OCI-LY7 (cell line): Measurements from ENCODE around the gene SEMA3C. TPM values are rescaled to one million over a fixed set of nuclear protein-coding genes. Genes with fewer than 3 reads are reported as not detected.

Source experiments
- BruUV-seq: library from RNA; stranded (reverse); fragments of 400-500 nt; replicated peaks from 2 replicates; lab custom pipeline; 2021; lab: Mats Ljungman, UMichigan
- CTCF ChIA-PET: fragments of 300-600 bp; sonication (Branson Sonifier 250); formaldehyde crosslinking; loops from one replicate; lab custom pipeline; 2022; ENCODE audit warnings: antibody characterized with exemption; ENCODE audit not compliant: unreplicated experiment; lab: Charles Lee
- POLR2A ChIA-PET: fragments of 300-600 bp; sonication (Branson Sonifier 250); formaldehyde crosslinking; loops from one replicate; lab custom pipeline; 2022; ENCODE audit warnings: antibody characterized with exemption; lab: Charles Lee
- DNase-seq: peaks from one replicate; pipeline ENCODE4 v3.0.0-alpha.2; 2015; ENCODE audit warnings: low spot score
- H2AFZ ChIP-seq: fragments of 200-600 bp; sonication (generic), shearing (Covaris generic); 2 replicates; pipeline ENCODE4 v1.6.1; 2014; ENCODE audit warnings: mild to moderate bottlenecking, antibody characterized with exemption, low read length, moderate library complexity
- H3K27ac ChIP-seq: fragments of 200-600 bp; sonication (generic); 2 replicates; pipeline ENCODE4 v1.5.1; 2014; ENCODE audit warnings: mixed run types, low read depth, mild to moderate bottlenecking, moderate library complexity, low read length, inconsistent platforms; ENCODE audit not compliant: poor library complexity, severe bottlenecking
- H3K36me3 ChIP-seq: fragments of 200-600 bp; sonication (generic); 2 replicates; pipeline ENCODE4 v1.6.1; 2014; ENCODE audit warnings: mild to moderate bottlenecking, antibody characterized with exemption, low read length, moderate library complexity, mixed read lengths; ENCODE audit not compliant: insufficient read depth
- H3K4me1 ChIP-seq: fragments of 200-600 bp; sonication (generic); 2 replicates; pipeline ENCODE4 v1.5.1; 2014; ENCODE audit warnings: mild to moderate bottlenecking, low read length; ENCODE audit not compliant: insufficient read depth, poor library complexity, severe bottlenecking
- H3K4me2 ChIP-seq: fragments of 200-600 bp; sonication (generic); 2 replicates; pipeline ENCODE4 v1.6.1; 2014; ENCODE audit warnings: mild to moderate bottlenecking, low read length
- H3K4me3 ChIP-seq: fragments of 200-600 bp; sonication (generic); 2 replicates; pipeline ENCODE4 v1.5.1; 2014; ENCODE audit warnings: mild to moderate bottlenecking, low read depth, low read length; ENCODE audit not compliant: poor library complexity, severe bottlenecking
- H3K79me2 ChIP-seq: fragments of 200-600 bp; sonication (generic); 2 replicates; pipeline ENCODE4 v1.6.1; 2016; ENCODE audit warnings: low read depth, mild to moderate bottlenecking, low read length, moderate library complexity, mixed read lengths; ENCODE audit not compliant: insufficient read depth
- H3K9me2 ChIP-seq: fragments of 200-600 bp; sonication (generic); 2 replicates; pipeline ENCODE4 v1.6.1; 2016; ENCODE audit warnings: mild to moderate bottlenecking, low read length, mixed read lengths; ENCODE audit not compliant: insufficient read depth
- H3K9me3 ChIP-seq: fragments of 200-600 bp; sonication (generic); 2 replicates; pipeline ENCODE4 v1.6.1; 2014; ENCODE audit warnings: mild to moderate bottlenecking, mixed run types, low read length, mixed read lengths
- H4K20me1 ChIP-seq: fragments of 200-600 bp; sonication (generic); 2 replicates; pipeline ENCODE4 v1.6.1; 2014; ENCODE audit warnings: mild to moderate bottlenecking, antibody characterized with exemption, low read length, moderate library complexity, mixed read lengths; ENCODE audit not compliant: insufficient read depth
- EZH2phosphoT487 ChIP-seq: fragments of 200-600 bp; sonication (generic); IDR thresholded peaks from 2 replicates; pipeline ENCODE4 v1.6.1; 2018; ENCODE audit warnings: low read depth, borderline replicate concordance, mild to moderate bottlenecking, mixed run types, antibody characterized with exemption, low read length, moderate library complexity, mixed read lengths
- intact Hi-C: fragments of 100-400 bp; cut with micrococcal nuclease; formaldehyde crosslinking; loops from one replicate; pipeline ENCODE4 v1.10.0; 2022; ENCODE audit not compliant: unreplicated experiment
- total RNA-seq, 2 experiments: library from RNA; depleted of rRNA in 1 of 2; stranded (reverse); fragments of >200 nt in 1 of 2; shearing (Covaris generic) in 1 of 2; gene quantifications; 2 replicates each; pipeline ENCODE4 v1.2.3, GENCODE V29; 2014 to 2022
- TF ChIP-seq, protein P1 (sequence below): fragments of 200-600 bp; sonication (generic); conservative IDR thresholded peaks from 2 replicates; pipeline ENCODE4 v1.5.1; 2014; ENCODE audit warnings: mild to moderate bottlenecking, antibody characterized with exemption, low read length, moderate library complexity, mixed read lengths

The SEMA3C gene
- total RNA-seq, 2 experiments from 2014 or later: not detected

DNA sequence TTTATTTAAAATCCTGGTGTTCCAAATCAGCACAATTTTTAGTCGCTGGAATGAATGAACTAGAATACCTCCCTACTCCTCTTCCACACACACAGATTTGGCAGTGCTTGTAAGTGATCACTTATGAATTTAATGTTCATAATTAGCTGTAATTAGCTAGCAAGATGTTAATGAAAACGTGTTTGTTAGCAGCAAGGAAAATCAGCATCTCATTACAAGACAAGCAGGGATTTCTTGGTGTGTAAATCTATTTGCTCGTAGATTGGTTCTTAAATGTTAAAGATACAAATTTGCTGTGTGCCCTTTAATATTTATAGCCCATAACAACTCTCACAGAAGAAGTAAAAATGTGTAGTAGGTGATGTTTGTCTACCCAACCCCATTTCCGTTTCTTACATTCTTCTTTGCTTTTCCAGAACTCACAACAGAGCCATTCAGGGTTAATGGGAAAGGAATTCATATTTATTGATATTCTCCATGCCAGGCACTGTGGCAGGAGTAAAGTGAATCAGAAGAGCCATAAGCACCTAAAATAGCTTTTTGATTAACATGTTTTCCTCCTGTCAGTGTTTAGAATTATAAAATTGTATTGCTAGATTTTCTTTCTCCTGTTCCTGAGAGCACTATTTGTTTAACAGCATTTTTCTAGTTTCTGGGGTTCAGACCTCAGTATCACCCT is 49.6 kb downstream of the SEMA3C start:
- intact Hi-C loops: no loop called here
- Histone ChIP-seq H3K27ac (no peak overlapping the region), H3K4me3 (no peak overlapping the region), H3K36me3 (no peaks in the 10 kb centered on the region), H2AFZ (no peak overlapping the region), H3K79me2 (no peaks in the 10 kb centered on the region), H3K9me3 (no peaks in the 10 kb centered on the region), H3K4me1 (no peaks in the 10 kb centered on the region), H3K4me2 (no peak overlapping the region), H3K9me2 (no peaks in the 10 kb centered on the region), H4K20me1 (no peaks in the 10 kb centered on the region)
- TF ChIP-seq, protein P1, sequence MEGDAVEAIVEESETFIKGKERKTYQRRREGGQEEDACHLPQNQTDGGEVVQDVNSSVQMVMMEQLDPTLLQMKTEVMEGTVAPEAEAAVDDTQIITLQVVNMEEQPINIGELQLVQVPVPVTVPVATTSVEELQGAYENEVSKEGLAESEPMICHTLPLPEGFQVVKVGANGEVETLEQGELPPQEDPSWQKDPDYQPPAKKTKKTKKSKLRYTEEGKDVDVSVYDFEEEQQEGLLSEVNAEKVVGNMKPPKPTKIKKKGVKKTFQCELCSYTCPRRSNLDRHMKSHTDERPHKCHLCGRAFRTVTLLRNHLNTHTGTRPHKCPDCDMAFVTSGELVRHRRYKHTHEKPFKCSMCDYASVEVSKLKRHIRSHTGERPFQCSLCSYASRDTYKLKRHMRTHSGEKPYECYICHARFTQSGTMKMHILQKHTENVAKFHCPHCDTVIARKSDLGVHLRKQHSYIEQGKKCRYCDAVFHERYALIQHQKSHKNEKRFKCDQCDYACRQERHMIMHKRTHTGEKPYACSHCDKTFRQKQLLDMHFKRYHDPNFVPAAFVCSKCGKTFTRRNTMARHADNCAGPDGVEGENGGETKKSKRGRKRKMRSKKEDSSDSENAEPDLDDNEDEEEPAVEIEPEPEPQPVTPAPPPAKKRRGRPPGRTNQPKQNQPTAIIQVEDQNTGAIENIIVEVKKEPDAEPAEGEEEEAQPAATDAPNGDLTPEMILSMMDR: no peak
- TF ChIP-seq EZH2phosphoT487: no peak
- CTCF ChIA-PET: no interaction called here
- no peak for DNase-seq
- no TSS peak for BruUV-seq
- POLR2A ChIA-PET: no interaction called here

DNA sequence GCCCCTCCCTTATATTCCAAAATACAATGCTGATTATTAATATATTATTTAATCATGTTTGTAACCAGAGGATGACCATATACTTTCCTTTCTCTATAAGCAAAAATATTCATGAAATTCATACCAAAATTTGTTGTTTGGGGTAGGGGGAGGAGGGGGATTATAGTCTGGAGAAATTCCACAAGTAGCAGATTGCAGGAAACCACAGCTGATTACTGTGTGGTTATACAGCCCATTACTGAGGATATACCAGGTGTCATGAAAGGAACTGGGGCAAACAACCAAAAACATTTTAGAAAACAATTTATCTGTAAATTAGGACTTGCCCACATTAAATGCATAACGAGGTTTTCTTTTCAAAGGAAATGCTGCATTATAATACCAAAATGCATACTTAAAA is 50.3 kb downstream of the SEMA3C start:
- Histone ChIP-seq H3K9me3 (no peaks in the 10 kb centered on the region), H3K4me1 (no peaks in the 10 kb centered on the region), H4K20me1 (no peaks in the 10 kb centered on the region), H3K4me2 (no peak overlapping the region), H2AFZ (no peak overlapping the region), H3K79me2 (no peaks in the 10 kb centered on the region), H3K36me3 (no peaks in the 10 kb centered on the region), H3K27ac (no peak overlapping the region), H3K9me2 (no peaks in the 10 kb centered on the region), H3K4me3 (no peak overlapping the region)
- no peak for DNase-seq
- CTCF ChIA-PET: no interaction called here
- no peak for TF ChIP-seq EZH2phosphoT487
- TF ChIP-seq, protein P1: no peak
- POLR2A ChIA-PET: no interaction called here
- intact Hi-C loops: no loop called here
- BruUV-seq: no TSS peak

DNA sequence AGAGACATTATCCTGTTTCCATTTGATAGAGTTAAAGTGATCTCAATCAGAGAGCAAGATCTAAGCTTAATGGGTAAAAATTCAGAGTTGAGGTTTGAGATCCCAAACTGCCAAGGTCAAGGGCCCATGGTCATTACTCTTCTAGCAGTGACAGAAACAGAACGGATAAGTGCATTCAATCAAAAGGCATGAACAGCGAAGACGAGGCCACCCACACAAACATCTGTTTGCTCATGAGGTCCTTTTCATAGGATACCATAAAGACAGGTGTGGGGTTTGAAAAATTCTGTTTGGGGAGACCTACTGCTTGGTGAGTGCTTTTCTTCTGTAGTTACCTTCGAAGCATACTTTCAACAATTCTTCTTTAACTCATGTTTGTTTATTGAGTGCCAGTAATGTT is 58.3 kb downstream of the SEMA3C start:
- H3K9me3 ChIP-seq: no peaks in the 10 kb centered on the region
- no peak overlapping the region for H3K27ac ChIP-seq
- no peaks in the 10 kb centered on the region for H3K4me1 ChIP-seq
- H3K36me3 ChIP-seq: no peaks in the 10 kb centered on the region
- H3K4me2 ChIP-seq: no peak overlapping the region
- no peaks in the 10 kb centered on the region for H4K20me1 ChIP-seq
- no peaks in the 10 kb centered on the region for H3K79me2 ChIP-seq
- ChIA-PET CTCF (no interaction called here), POLR2A (no interaction called here)
- intact Hi-C loops: no loop called here
- H3K9me2 ChIP-seq: no peaks in the 10 kb centered on the region
- no TSS peak for BruUV-seq
- no peak for DNase-seq
- H3K4me3 ChIP-seq: no peak overlapping the region
- no peak overlapping the region for H2AFZ ChIP-seq
- no peak for TF ChIP-seq EZH2phosphoT487
- TF ChIP-seq, protein P1: no peak
